Vagina (tissue), 2 donors: ENCODE results near the gene VCP. TPM values are rescaled to one million over a fixed set of nuclear protein-coding genes. Genes with fewer than 3 reads are reported as not detected.
A peak's percentile ranks its signal among the peaks of the same experiment; 100 is the strongest.

Source experiments
- DNase-seq, 2 donors: peaks; one replicate each; pipeline ENCODE4 v3.0.0-alpha.2; 2017; ENCODE audit errors: extremely low spot score in 2 of 2
- H3K27ac ChIP-seq: fragments of 200-600 bp; sonication (generic); one replicate; pipeline ENCODE4 v1.5.1; 2019
- H3K27me3 ChIP-seq: fragments of 200-600 bp; sonication (generic); one replicate; pipeline ENCODE4 v1.5.1; 2019
- H3K36me3 ChIP-seq, 2 donors: fragments of 200-600 bp; sonication (generic); one replicate each; pipeline ENCODE4 v1.5.1; 2017 to 2019
- H3K4me1 ChIP-seq: fragments of 200-600 bp; sonication (generic); one replicate; pipeline ENCODE4 v1.5.1; 2019
- H3K4me3 ChIP-seq, 2 donors: fragments of 200-600 bp; sonication (generic); 1 replicate in 1 of 2; 2 replicates in 1 of 2; pipeline ENCODE4 v1.5.1; 2016 to 2019
- H3K9me3 ChIP-seq: fragments of 200-600 bp; sonication (generic); one replicate; pipeline ENCODE4 v1.5.1; 2019
- CTCF ChIP-seq, 3 experiments: fragments of 450-650 bp in 2 of 3; fragments of 200-600 bp in 1 of 3; sonication (generic) in 1 of 3; IDR thresholded peaks; one replicate each; pipeline ENCODE4 v1.5.1; 2017 to 2019; ENCODE audit warnings: antibody characterized with exemption in 3 of 3, mild to moderate bottlenecking in 2 of 3, moderate library complexity in 2 of 3
- POLR2A ChIP-seq, 2 donors: fragments of 450-650 bp; IDR thresholded peaks; one replicate each; pipeline ENCODE4 v1.6.1; 2017; ENCODE audit warnings: antibody characterized with exemption in 2 of 2, mild to moderate bottlenecking in 2 of 2, moderate library complexity in 2 of 2
- POLR2AphosphoS5 ChIP-seq, 2 donors: sonication (generic); formaldehyde crosslinking; IDR thresholded peaks; one replicate each; pipeline ENCODE4 v1.9.0; 2017; ENCODE audit warnings: antibody characterized with exemption in 2 of 2, mild to moderate bottlenecking in 2 of 2, low read depth in 1 of 2; ENCODE audit not compliant: insufficient read depth in 1 of 2
- intact Hi-C: fragments of 100-400 bp; cut with DNase I; formaldehyde crosslinking; loops from one replicate; pipeline ENCODE4 v1.15.1; 2023
- total RNA-seq: library from RNA; depleted of rRNA; stranded (reverse); fragments of >200 nt; gene quantifications from one replicate; pipeline ENCODE4 v1.2.3, GENCODE V29; 2016

Gene VCP
- total RNA-seq, 1 donor from 2014 or later, result 130 TPM

- Histone ChIP-seq H3K4me3 (no peak overlapping the region), H3K36me3 (peaks cover 0 to 59% of the 10 kb centered on the region in 2 donors), H3K27ac (no peak overlapping the region), H3K9me3 (no peaks in the 10 kb centered on the region), H3K27me3 (no peaks in the 10 kb centered on the region), H3K4me1 (peaks cover 12% of the 10 kb centered on the region)
- intact Hi-C loops, result loop anchor here (5.0 kb wide), 1 partner anchor 194 kb away; a partner anchor contains a TSS
- DNase-seq, result no peak
- no peak for TF ChIP-seq POLR2A (IDR thresholded peaks at IDR 0.05)
Measured at GRCh38 chr9:35091536-35091935, 19.1 kb upstream of the VCP start.

GRCh38 chr9:35089434-35089833, 17.0 kb upstream of the VCP start:
- no peaks in the 10 kb centered on the region for H3K4me1 ChIP-seq
- H3K27me3 ChIP-seq, result no peaks in the 10 kb centered on the region
- no peaks in the 10 kb centered on the region for H3K9me3 ChIP-seq
- intact Hi-C loops, result no loop called here
- no peak overlapping the region for H3K4me3 ChIP-seq
- H3K36me3 ChIP-seq, result peaks cover 0 to 59% of the 10 kb centered on the region in 2 donors
- TF ChIP-seq CTCF (IDR thresholded peaks at IDR 0.05) (no peak), POLR2AphosphoS5 (IDR thresholded peaks at IDR 0.05; ENCODE audit: insufficient read depth in 1 of 2, low read depth in 1 of 2) (no peak)
- DNase-seq, result no peak
- no peak overlapping the region for H3K27ac ChIP-seq

GRCh38 chr9:35085078-35085477, 12.7 kb upstream of the VCP start:
- no peak for TF ChIP-seq CTCF (IDR thresholded peaks at IDR 0.05)
- TF ChIP-seq POLR2A (IDR thresholded peaks at IDR 0.05), result no peak
- TF ChIP-seq POLR2AphosphoS5 (IDR thresholded peaks at IDR 0.05; ENCODE audit: insufficient read depth in 1 of 2, low read depth in 1 of 2), result no peak
- intact Hi-C loops, result no loop called here
- Histone ChIP-seq H3K27ac (no peak overlapping the region), H3K4me1 (no peaks in the 10 kb centered on the region), H3K4me3 (no peak overlapping the region), H3K36me3 (peaks cover 0 to 25% of the 10 kb centered on the region in 2 donors), H3K9me3 (no peaks in the 10 kb centered on the region), H3K27me3 (no peaks in the 10 kb centered on the region)
- no peak for DNase-seq

GRCh38 chr9:35079426-35080341, 7.3 kb upstream of the VCP start, which contains the start of gene FANCG:
FANCG (minus strand) TSS chr9:35079942; CDS start chr9:35079524, 418 bp downstream.
- intact Hi-C loops, result no loop called here
- DNase-seq, result no peak
- peak within 1 kb of the TSS; percentile 67 to 90 for H3K4me3 ChIP-seq

GRCh38 chr9:35079041-35079425, 6.6 kb upstream of the VCP start:
- Histone ChIP-seq H3K27me3 (no peaks in the 10 kb centered on the region), H3K4me3 (peak overlapping the region; percentile 67 to 90), H3K9me3 (no peaks in the 10 kb centered on the region), H3K4me1 (peaks cover 17% of the 10 kb centered on the region), H3K36me3 (no peaks in the 10 kb centered on the region), H3K27ac (peak overlapping the region; percentile 84)
- intact Hi-C loops, result no loop called here
- no peak for DNase-seq
- no peak for TF ChIP-seq CTCF (IDR thresholded peaks at IDR 0.05)
- TF ChIP-seq POLR2AphosphoS5 (IDR thresholded peaks at IDR 0.05; ENCODE audit: insufficient read depth in 1 of 2, low read depth in 1 of 2), result no peak
- TF ChIP-seq POLR2A (IDR thresholded peaks at IDR 0.05), result no peak

More at GRCh38 chr9:35079426-35080341, 7.3 kb upstream of the VCP start, which contains the start of gene FANCG:
- peak; percentile 86 to 95 for TF ChIP-seq POLR2AphosphoS5 (IDR thresholded peaks at IDR 0.05; ENCODE audit: insufficient read depth in 1 of 2, low read depth in 1 of 2)
- no peak for TF ChIP-seq POLR2A (IDR thresholded peaks at IDR 0.05)
- H3K36me3 ChIP-seq, result no peaks in the 10 kb centered on the region
- no peaks in the 10 kb centered on the region for H3K27me3 ChIP-seq
- peak within 1 kb of the TSS; percentile 84 for H3K27ac ChIP-seq
- no peaks in the 10 kb centered on the region for H3K9me3 ChIP-seq
- H3K4me1 ChIP-seq, result peaks cover 17% of the 10 kb centered on the region

GRCh38 chr9:35078066-35078465, 5.6 kb upstream of the VCP start:
- H3K36me3 ChIP-seq, result no peaks in the 10 kb centered on the region
- DNase-seq, result no peak
- peaks cover 20% of the 10 kb centered on the region for H3K4me1 ChIP-seq
- H3K27ac ChIP-seq, result no peak overlapping the region
- no peak overlapping the region for H3K4me3 ChIP-seq
- no peaks in the 10 kb centered on the region for H3K9me3 ChIP-seq
- TF ChIP-seq POLR2A (IDR thresholded peaks at IDR 0.05) (no peak), POLR2AphosphoS5 (IDR thresholded peaks at IDR 0.05; ENCODE audit: insufficient read depth in 1 of 2, low read depth in 1 of 2) (no peak), CTCF (IDR thresholded peaks at IDR 0.05) (no peak)
- no peaks in the 10 kb centered on the region for H3K27me3 ChIP-seq
- intact Hi-C loops, result no loop called here
